Keratinocyte (primary cell): Measurements from ENCODE around the gene TMCO4. TPM values are rescaled to one million over a fixed set of nuclear protein-coding genes. Genes with fewer than 3 reads are reported as not detected.

ENCODE experiments used
- DNase-seq: peaks from one replicate; pipeline ENCODE4 v3.0.0-alpha.2; 2011; ENCODE audit warnings: low read depth, missing footprints, low spot score
- FAIRE-seq: peaks from 2 replicates; lab custom pipeline; 2011; peaks lifted over from hg19 to GRCh38; lab: Jason Lieb, UNC
- H2AFZ ChIP-seq: 2 replicates; pipeline ENCODE4 v1.6.0; 2012; ENCODE audit warnings: low read length, control low read depth, inconsistent platforms; ENCODE audit not compliant: control insufficient read depth
- H3K27ac ChIP-seq: 2 replicates; pipeline ENCODE4 v1.5.1; 2011; ENCODE audit warnings: low read length; ENCODE audit not compliant: control insufficient read depth, insufficient read depth
- H3K27me3 ChIP-seq: 3 replicates; pipeline ENCODE4 v1.6.0; 2011; ENCODE audit warnings: low read length; ENCODE audit not compliant: control insufficient read depth, insufficient read depth; ENCODE audit errors: extremely low read depth
- H3K36me3 ChIP-seq, 2 experiments: 2 replicates in 1 of 2; 3 replicates in 1 of 2; pipeline ENCODE4 v1.5.1; 2011; ENCODE audit warnings: low read length in 2 of 2, mild to moderate bottlenecking in 1 of 2; ENCODE audit not compliant: control insufficient read depth in 2 of 2, insufficient read depth in 2 of 2; ENCODE audit errors: extremely low read depth in 1 of 2
- H3K4me1 ChIP-seq: 3 replicates; pipeline ENCODE4 v1.5.1; 2011; ENCODE audit warnings: low read length; ENCODE audit not compliant: control insufficient read depth, insufficient read depth; ENCODE audit errors: extremely low read depth
- H3K4me2 ChIP-seq: 3 replicates; pipeline ENCODE4 v1.6.0; 2011; ENCODE audit warnings: low read depth, low read length; ENCODE audit not compliant: control insufficient read depth, insufficient read depth; ENCODE audit errors: extremely low read depth
- H3K4me3 ChIP-seq, 3 experiments: fragments of 200-600 bp in 1 of 3; sonication (generic) in 1 of 3; 2 replicates in 2 of 3; 3 replicates in 1 of 3; pipeline ENCODE4 v1.5.1; 2011 to 2016; ENCODE audit warnings: low read length in 3 of 3, mild to moderate bottlenecking in 3 of 3, control low read depth in 2 of 3, inconsistent platforms in 1 of 3, low read depth in 1 of 3, mixed read lengths in 1 of 3, mixed run types in 1 of 3, moderate library complexity in 1 of 3; ENCODE audit not compliant: control insufficient read depth in 2 of 3, insufficient read depth in 2 of 3; ENCODE audit errors: extremely low read depth in 1 of 3
- H3K79me2 ChIP-seq: 2 replicates; pipeline ENCODE4 v1.6.0; 2012; ENCODE audit warnings: low read length; ENCODE audit not compliant: control insufficient read depth, insufficient read depth
- H3K9ac ChIP-seq: 3 replicates; pipeline ENCODE4 v1.6.0; 2011; ENCODE audit warnings: low read length; ENCODE audit not compliant: control insufficient read depth, insufficient read depth; ENCODE audit errors: extremely low read depth
- H3K9me1 ChIP-seq: 3 replicates; pipeline ENCODE4 v1.6.0; 2011; ENCODE audit warnings: low read length; ENCODE audit not compliant: control insufficient read depth, insufficient read depth; ENCODE audit errors: extremely low read depth
- H3K9me3 ChIP-seq: 2 replicates; pipeline ENCODE4 v1.5.1; 2012; ENCODE audit warnings: low read depth, low read length; ENCODE audit not compliant: control insufficient read depth
- H4K20me1 ChIP-seq: 3 replicates; pipeline ENCODE4 v1.6.0; 2011; ENCODE audit warnings: low read length; ENCODE audit not compliant: control insufficient read depth, insufficient read depth; ENCODE audit errors: extremely low read depth
- EZH2 ChIP-seq: IDR thresholded peaks from one replicate; pipeline ENCODE4 v1.6.1; 2012; ENCODE audit warnings: inconsistent platforms, mild to moderate bottlenecking, low read length, moderate library complexity
- dilution Hi-C: fragments of 300-500 bp; cut with MboI; formaldehyde crosslinking; loops from one replicate; pipeline ENCODE4 v1.7.0; 2020; ENCODE audit warnings: low sequenced_read_pairs; ENCODE audit not compliant: extremely low pct_ligation_motif_present
- polyA plus RNA-seq, 5 experiments: library from polyadenylated mRNA; depleted of rRNA in 3 of 5; stranded (reverse) in 3 of 5; stranded (forward) in 1 of 5; unstranded in 1 of 5; fragments of >200 nt; gene quantifications; 1 replicate in 1 of 5; 2 replicates in 3 of 5; 3 replicates in 1 of 5; pipeline versions ENCODE4 v1.2.1 to v1.2.3, GENCODE V29; 2011 to 2012; ENCODE audit warnings: missing spikeins in 2 of 5, low read depth in 1 of 5, low replicate concordance in 1 of 5
- TF ChIP-seq, protein P1 (sequence below), 3 experiments: IDR thresholded peaks in 1 of 3; conservative IDR thresholded peaks in 1 of 3; optimal IDR thresholded peaks in 1 of 3; 2 replicates in 2 of 3; 3 replicates in 1 of 3; pipeline versions ENCODE3 to v1.5.1; 2011; ENCODE audit warnings: low read length in 3 of 3, mild to moderate bottlenecking in 3 of 3, moderate library complexity in 2 of 3, control low read depth in 1 of 3, inconsistent platforms in 1 of 3; ENCODE audit not compliant: insufficient read depth in 2 of 3; ENCODE audit errors: extremely low read depth in 1 of 3

The TMCO4 gene
- polyA plus RNA-seq, 1 donor (not counting 4 experiments of a cell fraction or from before 2014, with no cell fraction given), result 1.2 TPM

GRCh38 chr1:19689085-19689757, 110.5 kb downstream of the TMCO4 start:
- FAIRE-seq, result no peak
- Histone ChIP-seq H3K36me3 (no peaks in the 10 kb centered on the region), H3K9ac (no peak overlapping the region), H3K4me1 (no peaks in the 10 kb centered on the region), H3K9me1 (no peaks in the 10 kb centered on the region), H3K27me3 (peaks cover 4% of the 10 kb centered on the region), H4K20me1 (no peaks in the 10 kb centered on the region), H3K27ac (no peak overlapping the region), H3K4me3 (no peak overlapping the region), H3K4me2 (no peak overlapping the region), H2AFZ (no peak overlapping the region), H3K79me2 (no peaks in the 10 kb centered on the region), H3K9me3 (no peaks in the 10 kb centered on the region)
- TF ChIP-seq, protein P1, sequence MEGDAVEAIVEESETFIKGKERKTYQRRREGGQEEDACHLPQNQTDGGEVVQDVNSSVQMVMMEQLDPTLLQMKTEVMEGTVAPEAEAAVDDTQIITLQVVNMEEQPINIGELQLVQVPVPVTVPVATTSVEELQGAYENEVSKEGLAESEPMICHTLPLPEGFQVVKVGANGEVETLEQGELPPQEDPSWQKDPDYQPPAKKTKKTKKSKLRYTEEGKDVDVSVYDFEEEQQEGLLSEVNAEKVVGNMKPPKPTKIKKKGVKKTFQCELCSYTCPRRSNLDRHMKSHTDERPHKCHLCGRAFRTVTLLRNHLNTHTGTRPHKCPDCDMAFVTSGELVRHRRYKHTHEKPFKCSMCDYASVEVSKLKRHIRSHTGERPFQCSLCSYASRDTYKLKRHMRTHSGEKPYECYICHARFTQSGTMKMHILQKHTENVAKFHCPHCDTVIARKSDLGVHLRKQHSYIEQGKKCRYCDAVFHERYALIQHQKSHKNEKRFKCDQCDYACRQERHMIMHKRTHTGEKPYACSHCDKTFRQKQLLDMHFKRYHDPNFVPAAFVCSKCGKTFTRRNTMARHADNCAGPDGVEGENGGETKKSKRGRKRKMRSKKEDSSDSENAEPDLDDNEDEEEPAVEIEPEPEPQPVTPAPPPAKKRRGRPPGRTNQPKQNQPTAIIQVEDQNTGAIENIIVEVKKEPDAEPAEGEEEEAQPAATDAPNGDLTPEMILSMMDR (optimal IDR thresholded peaks at IDR 0.05 in 1 of 3, IDR thresholded peaks at IDR 0.05 in 1 of 3, conservative IDR thresholded peaks at IDR 0.05 in 1 of 3; ENCODE audit: extremely low read depth in 1 of 3, insufficient read depth in 2 of 3, low read length in 3 of 3), result no peak
- TF ChIP-seq EZH2, result no peak
- no peak for DNase-seq
- dilution Hi-C loops, result no loop called here

DNA sequence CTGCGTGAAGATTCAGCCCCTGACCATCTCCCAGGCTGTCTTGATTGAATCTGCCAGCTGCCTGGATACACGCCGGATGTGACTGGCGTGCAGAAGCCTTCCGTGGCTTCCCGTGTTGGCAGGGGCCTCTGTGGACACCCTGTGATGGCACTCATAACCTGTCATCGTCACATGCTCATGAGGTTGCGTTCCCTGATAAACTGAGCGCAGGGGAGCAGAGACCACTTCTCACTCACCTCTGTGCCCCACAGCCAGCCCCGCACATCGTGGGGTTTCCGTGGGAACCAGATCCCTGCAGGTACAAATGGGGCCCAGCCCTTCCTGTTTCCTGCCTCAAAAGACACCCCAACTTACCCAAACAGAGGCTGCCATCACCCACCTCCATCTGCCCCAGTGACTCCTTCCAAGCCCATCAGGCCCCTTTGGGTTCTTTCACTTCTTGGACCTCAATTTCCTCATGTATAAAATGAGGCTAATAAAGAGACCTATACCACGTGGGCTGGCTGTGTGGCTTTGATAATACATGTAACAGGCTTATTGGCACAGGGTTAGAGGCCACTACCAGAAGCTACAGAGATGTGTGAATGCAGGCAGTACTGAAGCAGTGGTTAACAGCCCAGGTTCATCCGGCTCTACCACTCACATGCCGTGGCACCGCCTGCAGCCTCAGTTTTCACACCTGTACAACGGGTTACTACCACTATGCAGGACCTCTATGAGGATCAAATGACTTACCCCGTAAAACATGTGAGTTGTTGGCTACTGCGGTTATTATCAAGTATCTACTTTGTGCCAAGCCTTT, 111.5 kb downstream of the TMCO4 start:
- dilution Hi-C loops, result no loop called here
- Histone ChIP-seq H3K9ac (no peak overlapping the region), H3K27ac (no peak overlapping the region), H3K9me1 (no peaks in the 10 kb centered on the region), H3K36me3 (no peaks in the 10 kb centered on the region), H3K27me3 (peaks cover 4% of the 10 kb centered on the region), H3K4me1 (no peaks in the 10 kb centered on the region), H3K9me3 (no peaks in the 10 kb centered on the region), H2AFZ (no peak overlapping the region), H4K20me1 (no peaks in the 10 kb centered on the region), H3K79me2 (no peaks in the 10 kb centered on the region), H3K4me2 (no peak overlapping the region), H3K4me3 (no peak overlapping the region)
- FAIRE-seq (no peak), DNase-seq (no peak)
- no peak for TF ChIP-seq EZH2
- TF ChIP-seq, protein P1 (optimal IDR thresholded peaks at IDR 0.05 in 1 of 3, IDR thresholded peaks at IDR 0.05 in 1 of 3, conservative IDR thresholded peaks at IDR 0.05 in 1 of 3; ENCODE audit: extremely low read depth in 1 of 3, insufficient read depth in 2 of 3, low read length in 3 of 3), result no peak
